Myocyte (in vitro differentiated cells): ENCODE results near the gene CTXN1. TPM values are rescaled to one million over a fixed set of nuclear protein-coding genes. Genes with fewer than 3 reads are reported as not detected.
A peak's percentile ranks its signal among the peaks of the same experiment; 100 is the strongest.

ENCODE experiments used
- DNase-seq: peaks from one replicate; pipeline ENCODE4 v3.0.0-alpha.2; 2012; ENCODE audit warnings: low read depth
- total RNA-seq: library from RNA; depleted of rRNA; stranded (reverse); fragments of >200 nt; gene quantifications from 2 replicates; pipeline ENCODE4 v1.2.3, GENCODE V29; 2014

Gene CTXN1
- total RNA-seq, 1 donor from 2014 or later, result 5.0 TPM

DNA sequence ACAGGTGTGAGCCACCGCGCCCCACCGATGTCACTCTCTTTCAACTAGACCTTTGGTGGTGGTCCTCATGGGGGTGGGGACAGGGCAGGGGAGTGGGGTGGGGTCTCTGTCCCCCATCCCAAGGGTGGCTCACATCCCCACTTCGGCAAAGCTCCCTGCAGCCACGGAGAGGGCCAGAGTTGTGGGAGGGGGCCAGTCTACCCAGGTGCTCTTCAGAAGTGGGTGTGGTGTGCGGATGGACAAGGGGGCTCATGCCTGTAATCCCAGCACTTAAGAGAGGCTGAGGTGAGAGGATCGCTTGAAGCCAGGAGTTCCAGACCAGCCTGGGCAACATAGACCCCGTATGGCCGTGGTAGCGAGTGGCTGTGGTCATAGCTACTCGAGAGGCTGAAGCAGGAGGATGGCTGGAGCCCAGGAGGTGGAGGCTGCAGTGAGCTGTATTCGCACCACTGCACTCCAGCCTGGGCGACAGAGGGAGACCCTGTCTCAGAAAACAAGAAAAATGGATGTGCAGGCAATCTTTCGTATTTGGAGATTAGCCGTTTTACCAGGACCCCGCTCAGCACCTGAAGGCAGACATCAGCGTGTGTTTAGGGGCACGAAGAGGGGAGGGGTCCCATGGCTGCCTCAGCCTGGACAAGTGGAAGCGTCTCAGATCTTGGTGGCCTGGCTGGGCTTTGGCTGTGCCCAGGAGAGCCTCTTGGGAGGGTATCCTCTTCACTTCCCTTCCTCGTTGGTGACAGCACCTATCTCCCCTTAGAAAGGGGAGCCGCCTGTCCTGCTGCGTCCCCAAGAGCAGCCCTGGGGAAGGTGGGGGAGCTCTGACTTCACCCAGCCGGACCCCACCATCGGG lies 10.5 kb downstream of the CTXN1 start:
- DNase-seq, result no peak

DNA sequence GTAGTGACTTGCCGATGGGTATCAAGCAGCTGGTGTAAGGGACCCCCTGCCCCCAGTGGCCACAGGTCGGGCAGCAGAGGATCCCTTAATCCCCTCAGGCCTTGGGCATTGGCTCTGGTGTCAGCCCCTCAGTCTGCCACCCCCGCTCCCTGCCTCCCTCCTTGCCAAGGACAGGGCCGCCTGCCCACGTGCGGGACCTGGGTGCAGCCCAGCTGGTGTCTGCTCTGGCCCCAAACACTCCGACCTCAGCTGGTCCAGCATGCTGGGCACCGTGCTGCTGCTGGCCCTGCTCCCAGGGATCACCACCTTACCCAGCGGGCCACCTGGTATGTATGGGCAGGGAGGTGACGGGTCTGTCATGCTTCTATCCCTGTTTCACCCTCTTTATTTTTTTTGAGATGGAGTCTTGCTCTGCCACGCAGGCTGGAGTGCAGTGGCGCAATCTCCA lies 11.3 kb downstream of the CTXN1 start, which contains the start of gene TGFBR3L:
Gene TGFBR3L, plus strand, starts transcription at position 233 of the 448 bp plus-strand sequence.
- DNase-seq, result no peak

DNA sequence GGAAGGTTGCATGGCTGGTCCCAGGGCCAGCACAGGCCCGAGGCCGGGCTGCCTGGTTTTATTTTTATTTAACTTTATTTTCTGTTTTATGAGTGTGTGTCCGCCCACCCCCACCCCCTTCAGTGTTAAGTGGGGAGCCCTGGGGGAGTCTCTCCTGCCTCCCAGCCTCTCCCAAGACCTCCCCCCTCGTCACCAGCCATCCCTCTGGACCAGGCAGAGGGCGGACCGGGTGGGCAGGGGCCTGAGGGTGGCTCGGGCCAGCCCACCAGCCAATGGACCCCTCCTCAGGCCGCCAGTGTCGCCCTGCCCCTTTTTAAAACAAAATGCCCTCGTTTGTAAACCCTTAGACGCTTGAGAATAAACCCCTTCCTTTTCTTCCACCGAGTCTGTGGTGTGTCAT lies 11.8 kb downstream of the CTXN1 start:
- no peak for DNase-seq

DNA sequence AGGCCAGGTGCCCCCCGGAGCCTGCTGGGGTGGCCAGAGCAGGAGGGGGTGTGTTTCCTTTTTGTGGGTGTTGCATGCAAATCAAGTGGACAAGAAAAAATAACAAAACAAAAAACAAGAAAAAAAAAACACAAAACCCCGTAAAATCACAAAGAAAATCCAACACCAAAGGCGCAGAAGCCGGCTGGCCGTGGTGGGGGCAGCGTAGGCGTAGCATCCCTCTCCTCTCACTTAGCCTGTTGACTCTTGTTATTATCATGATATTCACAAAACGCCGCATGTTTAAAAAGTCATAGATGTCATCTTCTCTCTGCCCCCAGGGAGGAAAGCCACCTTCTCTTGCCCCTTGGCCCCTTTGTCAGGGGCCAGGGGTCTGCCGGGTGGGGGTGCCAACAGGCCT lies 12.3 kb downstream of the CTXN1 start:
- no peak for DNase-seq

DNA sequence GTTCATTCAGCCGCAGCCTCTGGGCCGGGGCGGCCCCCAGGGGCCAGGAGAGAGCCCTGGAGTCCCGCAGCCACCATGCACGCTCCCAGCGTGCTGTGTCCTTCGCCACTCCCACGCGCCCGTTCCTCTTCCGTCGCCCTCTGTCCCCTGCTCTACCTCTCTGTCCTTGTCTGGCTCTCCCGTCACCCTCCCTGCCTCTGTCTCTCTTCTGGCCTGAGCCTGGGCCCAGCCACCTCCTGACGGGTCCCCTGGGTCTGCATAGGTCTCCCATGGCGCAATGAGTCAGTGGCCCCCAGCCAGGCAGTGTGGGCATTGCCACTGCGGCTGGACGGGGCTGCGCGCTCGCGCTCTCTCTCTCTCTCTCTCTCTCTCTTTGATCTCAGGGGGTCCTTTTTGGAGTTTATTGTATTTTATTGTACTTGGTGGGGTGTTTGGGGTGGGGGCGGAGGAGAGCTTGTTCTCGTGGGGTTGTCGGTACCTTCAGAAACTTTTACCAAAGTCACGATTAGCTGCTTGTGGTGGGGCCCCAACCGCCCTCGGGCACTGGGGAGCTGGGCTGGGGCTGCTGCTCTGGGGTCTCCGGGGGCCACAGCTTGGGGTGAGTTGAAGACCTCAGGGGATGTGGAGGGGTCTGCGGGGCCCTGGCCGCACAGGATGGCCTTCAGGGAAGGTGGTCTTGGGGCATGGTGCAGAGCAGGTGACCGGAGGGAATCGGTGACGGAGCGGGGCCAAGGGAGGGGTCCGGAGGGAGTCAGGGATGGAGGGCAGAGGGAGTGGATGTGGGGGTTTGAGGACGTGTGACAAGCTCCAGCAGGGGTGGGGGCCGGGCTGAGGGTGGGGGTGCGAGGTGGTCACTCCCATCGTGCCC lies 13.0 kb downstream of the CTXN1 start:
- no peak for DNase-seq

DNA sequence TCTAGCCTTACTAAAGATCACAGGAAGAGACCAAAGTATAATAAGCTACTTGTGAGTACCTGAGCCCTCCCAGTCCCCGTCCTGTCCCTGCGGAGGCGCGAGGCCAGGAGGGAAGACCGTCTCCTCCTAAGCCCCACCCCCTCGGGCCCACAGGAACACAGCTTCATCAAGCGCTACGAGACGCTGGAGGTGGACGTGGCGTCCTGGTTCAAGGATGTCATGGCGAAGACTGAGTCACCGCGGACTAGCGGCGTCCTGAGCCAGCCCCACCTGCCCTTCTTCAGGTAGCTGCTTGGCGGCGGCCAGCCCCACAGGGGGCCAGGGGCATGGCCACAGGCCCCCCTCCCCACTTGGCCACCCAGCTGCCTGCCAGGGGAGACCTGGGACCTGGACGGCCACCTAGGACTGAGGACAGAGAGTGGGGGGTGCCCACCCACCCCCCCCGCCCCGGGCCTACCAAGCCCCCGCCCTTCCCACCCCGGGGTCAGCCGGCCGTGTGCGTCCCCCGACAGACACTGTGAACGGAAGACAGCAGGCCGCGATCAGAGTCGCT lies 13.7 kb downstream of the CTXN1 start:
- DNase-seq, result no peak

DNA sequence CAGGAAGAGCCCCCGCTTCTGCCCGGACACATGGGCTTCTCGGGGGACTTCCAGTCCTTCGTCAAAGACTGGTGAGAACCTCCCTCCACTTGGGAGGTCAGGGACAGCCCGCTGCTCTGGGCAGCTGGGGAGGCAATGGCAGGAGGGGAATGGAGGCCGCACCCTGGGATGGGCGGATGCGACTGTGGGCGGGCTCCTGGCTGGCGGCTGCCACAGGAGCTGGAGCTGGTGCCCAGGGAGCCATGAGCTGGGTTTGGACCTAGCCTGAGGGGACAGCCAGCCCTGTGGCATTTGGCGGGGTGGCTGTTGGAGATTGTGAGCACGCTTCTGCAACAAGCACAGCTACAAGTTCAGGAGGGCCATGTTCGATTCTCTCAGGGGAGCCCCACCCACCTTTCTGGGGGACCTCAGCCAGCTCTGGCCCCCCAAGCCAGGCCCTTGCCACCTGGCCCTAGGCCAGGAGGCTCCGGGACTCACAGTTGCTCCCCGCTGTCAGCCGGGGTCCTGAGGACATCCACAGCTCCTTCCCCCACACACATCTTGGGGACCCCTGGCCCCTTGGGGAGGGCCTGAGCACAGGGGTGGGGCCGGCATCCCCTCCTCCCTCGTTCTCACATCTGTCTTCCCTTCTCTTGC lies 14.3 kb downstream of the CTXN1 start:
- DNase-seq, result no peak

DNA sequence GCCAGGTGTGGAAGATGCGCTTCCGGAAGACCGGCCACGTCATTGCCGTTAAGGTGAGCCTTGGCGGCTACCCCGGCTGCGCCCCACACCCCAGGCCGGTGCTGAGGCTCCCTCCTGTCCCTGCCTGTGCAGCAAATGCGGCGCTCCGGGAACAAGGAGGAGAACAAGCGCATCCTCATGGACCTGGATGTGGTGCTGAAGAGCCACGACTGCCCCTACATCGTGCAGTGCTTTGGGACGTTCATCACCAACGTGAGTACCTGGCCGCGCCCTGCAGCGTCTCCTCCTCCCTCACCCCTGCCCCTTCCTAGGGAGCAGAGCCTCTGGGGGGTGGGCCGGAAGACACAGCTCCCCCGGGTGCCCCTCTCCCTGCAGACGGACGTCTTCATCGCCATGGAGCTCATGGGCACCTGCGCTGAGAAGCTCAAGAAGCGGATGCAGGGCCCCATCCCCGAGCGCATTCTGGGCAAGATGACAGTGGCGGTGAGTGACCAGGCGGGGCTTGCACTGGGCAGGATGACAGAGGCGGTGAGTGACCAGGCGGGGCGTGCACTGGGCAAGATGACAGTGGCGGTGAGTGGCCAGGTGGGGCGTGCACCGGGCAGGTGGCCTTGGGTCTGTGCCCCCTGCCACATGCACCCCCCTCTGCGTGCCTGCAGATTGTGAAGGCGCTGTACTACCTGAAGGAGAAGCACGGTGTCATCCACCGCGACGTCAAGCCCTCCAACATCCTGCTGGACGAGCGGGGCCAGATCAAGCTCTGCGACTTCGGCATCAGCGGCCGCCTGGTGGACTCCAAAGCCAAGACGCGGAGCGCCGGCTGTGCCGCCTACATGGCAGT lies 15.4 kb downstream of the CTXN1 start:
- no peak for DNase-seq

DNA sequence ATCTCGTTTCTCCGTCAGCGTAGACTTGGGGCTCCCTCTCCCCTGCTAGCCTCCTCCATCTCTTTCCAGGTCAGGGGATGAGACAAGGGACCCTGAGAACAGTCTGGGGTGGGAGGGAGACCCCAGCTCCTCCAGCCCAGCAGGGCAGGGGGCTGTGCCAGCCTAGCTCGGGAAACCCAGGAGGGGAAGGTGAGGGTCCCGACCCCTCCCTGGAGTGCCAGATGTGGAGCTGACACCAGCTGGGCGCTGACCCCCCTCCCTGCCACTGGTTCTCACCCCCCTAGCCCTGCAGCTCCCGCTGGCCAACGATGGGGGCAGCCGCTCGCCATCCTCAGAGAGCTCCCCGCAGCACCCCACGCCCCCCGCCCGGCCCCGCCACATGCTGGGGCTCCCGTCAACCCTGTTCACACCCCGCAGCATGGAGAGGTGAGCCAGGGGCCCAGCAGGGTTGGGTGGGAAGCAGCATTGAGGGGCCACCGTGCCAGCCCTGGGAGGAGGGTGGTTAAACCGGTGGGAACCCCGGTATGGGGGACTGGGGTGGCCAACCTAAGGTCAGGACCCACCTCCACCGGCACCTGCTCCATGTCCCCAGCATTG lies 16.4 kb downstream of the CTXN1 start:
- no peak for DNase-seq

DNA sequence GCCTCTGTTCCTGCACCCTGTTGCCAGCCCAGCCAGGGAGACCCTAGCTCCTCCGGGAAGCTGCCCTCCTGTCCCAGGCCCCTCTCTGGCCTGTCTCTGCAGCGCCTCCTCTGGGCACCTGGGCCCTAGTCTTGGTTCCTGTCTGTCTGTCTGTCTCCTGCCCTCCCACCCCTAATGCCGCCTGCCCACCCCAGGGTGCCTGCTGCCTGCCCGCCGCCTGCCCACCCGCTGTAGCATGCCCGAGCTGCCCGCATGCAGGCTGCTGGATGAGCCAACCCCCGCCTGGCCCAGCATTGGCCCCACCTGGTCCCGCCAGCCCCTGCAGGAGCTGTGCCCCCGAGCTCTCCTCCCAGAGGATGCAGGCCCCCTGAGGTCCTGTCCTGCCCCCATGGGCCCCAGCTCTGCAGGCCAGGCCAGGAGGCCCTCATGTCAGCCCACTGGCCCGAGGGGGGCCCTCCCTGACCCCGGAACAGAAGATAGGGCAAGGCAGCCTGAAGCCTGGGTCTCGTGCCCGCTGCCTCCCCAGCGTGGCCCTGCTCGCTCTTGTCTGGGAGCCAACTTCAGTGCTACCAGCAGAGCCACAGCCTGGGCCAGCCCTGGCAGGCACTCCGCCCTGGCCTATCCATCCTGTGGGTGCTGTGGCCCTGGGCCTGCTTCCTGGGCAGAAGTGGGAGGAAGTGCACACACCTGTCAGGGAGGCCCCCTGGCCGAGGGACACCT lies 17.0 kb downstream of the CTXN1 start:
- no peak for DNase-seq

DNA sequence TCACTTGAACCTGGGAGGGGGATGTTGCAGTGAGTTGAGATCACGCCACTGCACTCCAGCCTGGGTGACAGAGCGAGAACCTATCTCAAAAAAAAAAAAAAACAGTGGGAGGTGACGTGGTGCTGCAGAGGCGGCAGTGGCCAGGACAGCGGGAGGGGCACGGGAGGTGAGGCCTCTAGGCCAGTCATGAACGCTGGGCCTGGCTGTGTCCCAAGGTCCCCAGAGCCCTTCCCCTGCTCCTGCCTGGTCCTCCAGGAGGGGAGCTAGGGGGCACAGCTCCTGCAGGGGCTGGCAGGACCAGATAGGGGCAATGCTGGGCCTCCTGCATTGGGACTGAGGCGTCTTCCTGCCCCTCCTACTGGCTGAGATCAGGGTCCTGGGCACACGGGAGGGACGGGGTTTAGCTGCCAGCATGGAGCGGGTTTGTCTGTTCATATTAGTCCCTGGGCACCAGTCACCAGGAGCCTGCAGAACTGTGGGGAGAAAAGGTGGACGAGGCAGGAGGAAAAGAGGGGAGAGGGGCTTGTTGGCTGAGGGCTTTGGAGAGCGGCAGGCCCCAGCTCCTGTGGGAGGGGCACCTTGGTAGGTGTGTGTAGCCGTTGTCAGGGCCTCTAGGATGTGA lies 17.7 kb downstream of the CTXN1 start:
- no peak for DNase-seq

DNA sequence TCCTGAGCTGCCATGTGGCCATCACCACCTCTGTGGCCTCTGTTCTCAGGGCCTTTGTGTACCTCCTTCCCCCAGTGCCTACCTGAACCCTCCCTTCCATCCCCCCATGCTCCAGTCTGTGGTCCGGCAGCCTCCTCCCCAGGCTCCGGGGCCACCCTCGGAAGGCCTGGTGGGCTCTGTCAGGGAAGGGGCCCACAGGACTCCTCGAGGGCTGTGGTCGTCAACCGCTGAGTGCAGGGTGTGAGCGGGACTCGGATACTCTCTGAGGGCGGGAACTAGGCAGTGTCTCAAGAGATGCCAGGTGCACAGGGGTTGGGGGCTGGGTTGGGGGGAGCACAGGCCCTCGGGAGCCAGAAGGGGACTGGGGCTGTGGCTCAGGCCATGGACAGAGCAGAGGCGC lies 18.4 kb downstream of the CTXN1 start:
- DNase-seq, result no peak

DNA sequence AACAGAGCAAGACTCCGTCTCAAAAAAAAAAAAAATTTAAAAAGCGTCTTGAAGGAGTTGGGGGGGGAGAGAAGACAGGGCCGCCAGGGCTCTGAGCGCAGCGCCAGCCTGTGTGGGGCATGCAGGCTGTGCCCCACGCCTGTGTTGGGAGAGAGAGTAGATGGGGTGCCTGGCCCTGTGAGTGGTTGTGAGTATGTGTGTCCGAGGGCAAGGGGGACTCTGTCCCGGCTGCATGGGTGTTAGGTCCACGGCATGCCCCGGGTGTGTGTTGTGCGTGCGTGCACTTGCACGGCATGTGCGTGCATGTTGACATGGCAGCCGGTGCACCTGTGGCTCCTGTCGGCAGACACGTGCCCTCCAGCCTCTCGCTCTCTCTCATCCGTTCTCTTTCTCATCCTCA lies 18.8 kb downstream of the CTXN1 start:
- no peak for DNase-seq

DNA sequence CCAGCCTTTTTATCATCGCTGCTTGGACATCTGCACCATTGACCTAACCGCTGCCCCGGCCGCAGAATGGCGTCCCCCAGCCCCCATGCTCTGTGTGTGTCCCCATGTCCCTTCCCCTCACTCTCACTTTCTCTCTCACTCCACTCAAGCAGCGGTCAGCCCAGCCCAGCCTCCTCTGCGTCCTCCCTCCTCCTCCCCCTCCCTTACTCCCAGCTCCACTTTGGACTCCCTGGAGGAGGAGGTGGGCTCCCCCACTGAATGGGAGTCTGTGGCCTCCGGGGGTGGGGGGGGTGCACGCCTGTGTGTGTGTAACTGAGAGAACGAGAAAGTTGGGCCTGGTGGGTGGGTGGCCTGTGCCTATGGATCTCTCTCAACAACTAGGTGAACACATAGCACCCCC lies 20.1 kb downstream of the CTXN1 start:
- DNase-seq, result no peak

DNA sequence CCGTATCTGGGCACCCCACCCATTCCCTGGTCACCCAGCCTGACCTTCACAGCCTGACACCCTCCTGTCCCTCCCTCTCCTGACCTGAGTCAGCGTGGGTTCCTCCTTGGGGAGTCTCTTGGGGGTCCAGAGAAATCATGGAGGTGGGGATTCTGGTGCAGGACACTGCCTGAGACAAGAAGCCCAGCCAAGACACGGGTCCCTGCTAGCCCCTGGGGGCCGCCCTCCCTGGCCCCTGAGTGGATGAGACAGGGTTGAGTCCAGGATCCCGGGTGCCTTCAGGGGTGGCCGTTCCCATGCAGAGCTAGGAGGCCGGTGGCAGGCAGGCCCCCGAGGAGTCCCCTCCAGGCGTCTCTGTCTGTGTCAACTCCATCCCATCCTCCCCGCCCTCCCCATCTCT lies 20.7 kb downstream of the CTXN1 start:
- no peak for DNase-seq

DNA sequence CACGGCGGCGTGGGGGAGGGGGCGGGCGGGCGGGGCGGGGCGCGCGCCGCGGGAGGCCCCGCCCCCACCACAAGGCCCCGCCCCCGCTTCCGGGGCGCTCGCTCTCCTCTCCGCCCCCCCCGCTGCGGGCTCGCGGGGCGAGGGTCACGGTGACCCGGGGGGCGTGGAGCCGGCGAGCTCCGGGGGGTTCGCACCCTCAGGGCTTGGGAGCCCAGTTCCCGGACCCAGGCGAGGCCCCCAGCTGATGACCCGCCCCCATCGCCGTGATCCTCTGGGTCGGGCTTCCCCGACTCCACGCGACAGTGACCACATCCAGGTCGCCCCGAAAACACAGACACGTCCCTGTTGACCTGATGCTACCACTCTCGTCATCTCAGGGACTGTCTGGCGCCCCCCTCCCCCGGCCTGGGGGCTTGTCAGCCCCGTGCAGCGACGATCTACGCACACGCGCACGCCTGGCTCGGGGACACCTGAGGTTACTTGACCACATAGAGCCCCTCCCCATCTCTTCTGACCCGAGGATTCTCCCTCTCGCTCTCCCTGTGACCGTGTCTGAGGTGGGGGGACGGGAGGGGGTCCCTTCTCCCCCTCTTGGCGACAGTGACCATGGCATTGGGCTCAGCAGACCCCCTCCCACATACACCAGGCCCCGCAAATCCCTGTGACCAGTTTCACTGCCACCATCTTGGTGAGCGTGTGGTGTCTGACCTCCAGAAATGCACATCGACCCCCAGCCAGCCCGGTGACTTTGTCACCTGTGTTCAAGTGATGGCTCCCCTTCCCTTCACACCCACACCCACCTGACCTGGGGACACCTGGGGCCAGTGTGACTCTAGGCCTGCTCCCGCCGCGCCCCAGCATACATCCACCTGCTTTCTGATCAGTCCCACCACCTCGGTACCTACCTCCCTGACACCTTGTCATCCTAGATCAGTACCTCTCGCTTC lies 21.6 kb downstream of the CTXN1 start:
- DNase-seq, result no peak

DNA sequence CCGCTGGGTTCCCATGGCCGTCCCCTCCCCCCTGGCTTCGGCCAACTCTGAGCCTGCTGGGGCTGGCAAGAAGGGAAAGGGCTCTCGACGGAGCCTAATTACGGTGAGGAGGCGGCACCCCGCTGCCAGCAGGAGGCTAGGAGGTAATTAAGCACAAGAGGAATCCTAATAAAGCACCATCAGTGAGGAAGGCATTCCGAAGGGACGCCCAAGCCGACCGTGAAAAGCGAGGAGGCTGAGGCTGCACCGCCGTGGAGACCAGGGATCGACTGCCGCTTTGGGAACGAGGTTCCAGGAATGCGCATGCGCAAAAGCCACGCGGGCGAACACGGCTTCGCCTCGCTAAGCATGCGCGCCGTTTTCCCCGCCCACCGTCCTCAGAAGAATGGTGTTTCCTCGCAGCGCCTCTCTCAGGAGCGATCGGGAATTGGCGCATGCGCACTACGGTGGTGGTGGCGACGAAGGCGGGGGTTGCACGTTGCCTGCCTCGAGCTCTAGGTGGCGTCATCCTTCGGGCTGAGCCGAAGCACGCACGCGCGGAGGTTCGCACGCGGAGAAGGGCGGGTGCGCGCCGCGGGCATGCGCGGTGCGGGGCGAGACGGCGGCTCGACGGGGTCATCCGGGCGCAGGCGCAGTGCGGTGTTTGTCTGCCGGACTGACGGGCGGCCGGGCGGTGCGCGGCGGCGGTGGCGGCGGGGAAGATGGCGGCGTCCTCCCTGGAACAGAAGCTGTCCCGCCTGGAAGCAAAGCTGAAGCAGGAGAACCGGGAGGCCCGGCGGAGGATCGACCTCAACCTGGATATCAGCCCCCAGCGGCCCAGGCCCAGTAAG lies 22.5 kb downstream of the CTXN1 start, which contains the start of gene MAP2K7:
Gene MAP2K7, plus strand, starts transcription at position 634 of the 830 bp plus-strand sequence. Its CDS starts 68 bp downstream, at position 702.
- peak; percentile 99 for DNase-seq
